Stimulated activated CD4-positive, alpha-beta T cell treated with anti-CD3 and anti-CD28 coated beads, Interleukin-1b, Interleukin-23, amount 100 ng/mL, for 4 hours (primary cell): ENCODE measurements around the gene UBE2C.
A peak's percentile ranks its signal among the peaks of the same experiment; 100 is the strongest.
"Not testable (repeated sequence)": the region's sequence is repeated elsewhere in the genome, so short reads cannot be mapped to it uniquely, and the experiment has no call there.

Source experiments
- DNase-seq, 2 donors: peaks; one replicate each; pipeline ENCODE4 v3.0.0-alpha.2; 2020; ENCODE audit warnings: low read depth in 2 of 2

The UBE2C gene

DNA sequence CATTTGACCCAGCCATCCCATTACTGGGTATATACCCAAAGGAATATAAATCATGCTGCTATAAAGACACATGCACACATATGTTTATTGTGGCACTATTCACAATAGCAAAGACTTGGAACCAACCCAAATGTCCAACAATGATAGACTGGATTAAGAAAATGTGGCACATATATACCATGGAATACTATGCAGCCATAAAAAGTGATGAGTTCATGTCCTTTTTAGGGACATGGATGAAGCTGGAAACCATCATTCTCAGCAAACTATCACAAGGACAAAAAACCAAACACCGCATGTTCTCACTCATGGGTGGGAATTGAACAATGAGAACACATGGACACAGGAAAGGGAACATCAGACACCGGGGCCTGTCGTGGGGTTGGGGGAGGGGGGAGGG lies 14.5 kb upstream of the UBE2C start:
- not testable (repeated sequence) for DNase-seq

DNA sequence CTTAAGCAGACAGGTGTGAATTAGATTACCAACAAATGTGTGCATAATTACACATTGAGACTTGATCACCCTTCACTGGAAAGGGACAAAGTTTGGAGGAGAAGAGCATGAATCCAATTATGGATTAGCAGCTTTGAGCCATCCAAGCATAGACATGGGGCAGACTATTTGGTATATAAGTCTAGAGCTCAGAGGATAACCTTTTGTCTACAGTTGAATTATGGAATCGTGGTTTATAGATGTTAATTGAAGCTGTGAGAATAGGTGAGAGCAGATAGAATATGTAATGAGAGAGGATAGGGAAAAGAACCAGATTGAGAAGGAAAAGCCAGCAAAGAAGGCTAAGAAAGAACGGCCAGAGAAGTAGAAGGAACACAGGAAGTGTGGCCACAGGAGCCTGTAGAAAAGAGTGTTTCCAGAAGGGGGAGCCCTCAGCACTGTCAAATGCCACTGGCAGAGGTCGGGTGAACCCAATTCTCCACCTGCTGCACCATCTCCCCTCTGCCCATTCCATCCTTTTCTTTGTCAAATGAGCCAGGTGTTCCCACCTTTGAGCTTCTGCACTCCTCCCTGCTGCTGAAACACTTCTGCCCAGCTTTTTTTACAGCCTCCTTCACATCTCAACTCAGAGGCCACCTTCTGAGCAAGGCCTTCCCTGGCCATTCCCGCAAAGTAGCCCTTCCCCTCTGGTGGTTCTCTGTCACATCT lies 13.4 kb upstream of the UBE2C start:
- DNase-seq = peak; percentile 20 to 60

DNA sequence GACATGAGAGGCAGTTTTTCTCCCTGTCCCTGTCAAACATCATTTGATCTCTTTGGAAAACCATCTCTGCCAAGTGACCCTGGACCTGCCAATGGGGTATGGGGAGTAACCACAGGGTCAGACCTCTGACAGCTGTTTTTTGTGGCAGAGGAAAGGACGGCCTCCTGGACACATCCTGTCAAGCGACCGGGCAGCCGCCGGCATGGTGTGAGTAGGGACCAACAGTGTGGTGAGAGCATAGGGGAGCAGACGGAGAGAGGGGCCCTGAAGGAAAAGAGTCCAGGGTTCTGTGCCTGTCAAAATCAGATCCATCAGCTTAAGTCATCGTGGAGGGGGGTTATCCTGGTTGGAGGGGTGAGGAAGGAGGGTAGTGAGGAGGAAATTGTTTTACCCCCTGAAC lies 10.6 kb upstream of the UBE2C start:
- DNase-seq = no peak

DNA sequence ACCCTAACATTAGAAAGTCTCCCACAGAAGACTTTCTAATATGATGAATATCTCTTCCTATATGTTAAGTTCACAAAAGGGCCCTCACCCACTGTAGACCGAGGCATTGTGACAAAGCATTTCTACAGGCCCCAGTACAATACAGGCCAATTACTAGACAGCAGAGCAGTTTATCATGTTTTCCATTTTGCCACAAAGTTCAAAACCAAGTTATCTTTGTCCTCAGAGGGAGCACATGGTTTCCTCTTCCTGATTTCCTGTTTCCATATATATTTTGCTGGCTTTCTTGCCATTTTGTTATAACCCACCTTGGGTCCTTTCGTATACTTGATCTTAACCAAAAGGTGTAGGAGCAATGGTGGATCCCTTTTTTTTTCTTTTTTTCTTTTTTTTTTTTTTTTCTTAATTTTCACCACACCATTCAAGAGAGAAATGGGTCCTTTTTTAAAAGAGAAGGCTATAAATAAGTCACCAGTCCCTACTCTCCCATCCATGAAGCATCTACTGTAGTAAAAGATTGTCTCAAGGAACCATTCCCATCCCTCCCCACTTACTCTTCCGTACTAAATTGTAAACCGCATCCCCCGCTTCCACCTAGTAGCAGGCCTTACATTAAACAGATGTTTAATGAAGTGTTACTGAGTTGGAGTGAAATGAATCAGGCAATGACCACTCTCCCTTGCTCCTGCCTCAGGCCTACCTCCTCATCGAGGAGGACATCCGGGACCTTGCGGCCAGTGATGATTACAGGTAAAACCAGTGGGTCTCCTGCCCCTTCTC lies 2.1 kb upstream of the UBE2C start:
- DNase-seq = no peak

DNA sequence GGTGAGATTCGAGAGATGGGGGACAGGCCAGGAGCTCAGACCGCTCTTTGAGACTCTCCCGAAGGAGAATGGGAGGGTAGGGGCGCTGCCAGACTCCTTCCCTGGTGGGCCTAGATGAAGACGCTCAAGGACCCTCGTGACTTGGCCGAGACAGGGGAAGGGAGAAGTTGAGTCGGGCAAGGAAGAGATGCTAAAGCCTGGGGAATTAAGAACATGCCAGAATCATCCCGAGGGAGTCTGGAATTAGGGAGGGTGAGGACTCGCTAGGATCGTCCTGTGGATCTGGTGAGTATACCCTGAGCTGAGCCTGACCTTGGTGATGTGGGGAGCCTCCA lies 529 bp downstream of the UBE2C start:
- no peak for DNase-seq

DNA sequence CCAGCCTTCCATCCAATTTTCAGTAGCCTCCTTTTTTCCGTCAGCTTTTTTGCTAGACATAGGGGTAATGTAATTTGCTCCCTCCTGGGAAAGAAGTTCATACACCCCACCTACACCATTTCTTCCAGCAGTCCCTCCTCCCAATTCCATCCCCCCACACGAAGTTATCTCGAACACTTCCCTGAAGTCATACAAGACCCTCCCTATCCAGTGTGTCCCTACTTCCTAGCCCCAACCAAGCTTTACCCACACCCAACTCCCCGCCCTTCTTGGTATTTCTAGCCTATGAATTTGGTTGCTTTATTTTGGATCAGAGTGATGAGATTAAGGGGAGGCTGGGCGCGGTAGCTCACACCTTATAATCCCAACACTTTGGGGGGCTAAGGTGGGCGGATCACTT lies 1.0 kb downstream of the UBE2C start:
- no peak for DNase-seq

DNA sequence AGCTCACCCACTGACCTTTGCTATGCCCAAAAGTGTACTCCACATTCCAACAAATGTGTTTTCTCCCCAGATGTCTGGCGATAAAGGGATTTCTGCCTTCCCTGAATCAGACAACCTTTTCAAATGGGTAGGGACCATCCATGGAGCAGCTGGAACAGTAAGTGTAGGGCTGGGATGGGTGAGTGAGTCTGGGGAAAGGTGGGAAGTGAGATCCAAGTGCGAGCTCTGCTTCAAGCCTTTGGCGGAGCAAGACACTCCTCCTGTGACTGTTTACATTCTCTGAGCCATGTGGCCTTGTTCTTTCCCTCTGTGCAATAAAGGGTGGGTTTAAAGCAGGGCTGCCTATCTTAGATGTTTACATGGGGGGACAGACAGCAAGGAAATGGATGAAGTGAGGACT lies 1.9 kb downstream of the UBE2C start:
- no peak for DNase-seq

DNA sequence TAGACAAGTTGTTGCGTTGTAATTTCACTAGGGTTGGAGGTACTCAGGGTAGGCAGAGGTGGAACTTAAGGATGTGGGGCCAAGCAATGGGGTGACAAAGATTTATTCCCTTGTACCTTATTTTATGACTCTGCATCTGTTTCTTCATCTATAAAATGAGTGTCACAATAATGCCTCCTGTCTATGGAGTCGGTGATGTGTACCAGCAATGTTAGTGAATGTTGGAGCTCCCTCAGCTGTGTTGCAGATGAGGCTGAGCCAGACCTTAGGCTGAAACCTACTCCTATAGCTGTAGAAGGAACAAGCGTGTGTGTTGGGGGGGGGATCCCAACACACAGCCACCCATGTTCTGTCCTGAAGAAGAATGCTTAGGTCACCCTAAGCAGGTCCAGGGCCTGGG lies 4.5 kb downstream of the UBE2C start:
- DNase-seq = no peak

DNA sequence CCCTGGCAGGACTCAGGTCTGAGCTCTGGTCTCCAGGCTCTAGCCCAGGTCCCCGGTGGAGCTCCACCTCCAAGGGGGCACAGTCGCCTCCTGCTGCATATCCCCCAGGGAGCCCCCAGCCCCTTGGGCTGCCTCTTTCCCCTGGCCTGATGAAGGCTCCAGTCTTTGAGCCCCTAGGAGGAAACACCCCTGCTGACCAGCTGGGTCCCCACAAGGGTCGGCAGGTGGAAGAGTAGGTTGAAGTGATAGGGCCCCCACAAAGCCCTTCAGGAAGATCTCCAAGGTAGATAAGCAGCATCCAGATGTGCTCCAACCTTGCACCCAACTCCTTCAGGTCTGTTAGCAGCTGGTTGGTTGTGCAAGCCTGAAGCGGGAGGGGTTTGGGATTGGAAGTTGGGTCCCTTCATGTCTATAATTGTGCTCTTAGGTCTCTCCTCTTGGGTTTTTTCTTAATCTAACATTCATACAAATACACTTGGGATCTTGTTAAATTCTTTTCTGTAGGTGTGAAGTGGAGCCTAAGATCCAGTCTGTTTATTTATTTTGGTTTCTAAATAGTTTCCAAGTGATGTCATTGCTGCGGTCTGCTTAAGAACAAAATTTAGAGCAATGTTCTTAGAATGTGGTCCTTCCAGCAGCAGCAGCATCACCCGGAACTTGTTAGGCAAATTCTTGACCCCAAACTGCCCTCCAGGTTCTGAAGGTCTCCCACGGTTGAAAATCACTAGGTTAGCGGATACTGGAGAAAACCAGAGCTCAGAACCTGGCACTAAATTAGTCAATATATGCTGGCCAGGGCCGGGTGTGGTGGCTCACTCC lies 5.1 kb downstream of the UBE2C start:
- no peak for DNase-seq

DNA sequence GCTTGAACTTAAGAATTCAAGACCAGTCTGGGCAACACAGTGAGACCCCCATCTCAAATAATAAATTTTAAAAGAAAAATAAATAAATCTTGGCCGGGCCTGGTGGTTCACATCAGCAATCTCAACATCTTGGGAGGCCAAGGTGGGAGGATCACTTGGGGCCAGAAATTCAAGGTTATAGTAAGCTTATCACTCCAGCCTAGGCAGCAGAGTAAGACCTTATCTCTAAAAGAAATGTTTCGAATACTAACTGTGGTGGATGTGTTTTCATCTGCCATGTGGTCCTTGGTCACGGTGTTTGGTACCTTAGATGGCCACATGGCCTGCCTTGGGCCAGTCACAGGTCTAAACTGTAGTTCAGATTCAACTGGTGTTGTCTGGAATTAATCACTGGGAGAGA lies 5.8 kb downstream of the UBE2C start:
- no peak for DNase-seq

DNA sequence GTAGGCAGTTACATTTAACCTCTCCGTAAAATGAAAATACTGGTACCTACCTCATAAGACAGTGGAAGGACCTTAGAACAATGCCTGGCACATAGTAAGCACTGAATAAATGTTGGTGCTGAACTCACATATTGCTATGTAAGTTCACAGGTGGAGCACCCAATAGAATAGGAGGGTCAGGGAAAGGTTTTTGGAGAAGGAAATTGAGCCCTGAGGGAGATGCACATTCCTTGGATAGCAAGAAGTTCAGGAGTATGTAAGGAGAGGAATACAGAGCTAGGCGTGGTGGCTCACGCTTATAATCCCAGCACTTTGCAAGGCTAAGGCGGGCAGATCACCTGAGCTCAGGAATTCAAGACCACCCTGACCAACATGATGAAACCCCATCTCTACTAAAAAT lies 7.0 kb downstream of the UBE2C start:
- DNase-seq = no peak

DNA sequence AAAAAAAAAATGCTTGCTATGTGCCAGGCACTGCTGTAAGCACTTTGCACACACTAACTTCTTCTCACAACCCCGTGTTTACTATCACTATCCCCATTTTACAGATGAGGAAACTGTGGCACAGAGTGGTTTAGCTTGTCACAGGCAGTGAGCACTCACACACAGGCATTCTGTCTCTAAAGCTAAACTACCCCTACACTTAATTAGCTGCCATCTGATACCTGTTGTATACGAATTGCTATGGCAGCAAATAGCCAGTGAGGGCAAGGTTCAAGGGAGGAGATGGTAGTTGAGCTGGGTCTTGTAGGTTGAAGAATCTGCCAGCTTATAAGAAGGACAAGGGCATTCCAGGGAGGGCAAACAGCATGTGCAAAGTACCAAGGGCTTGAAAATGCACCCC lies 9.5 kb downstream of the UBE2C start:
- no peak for DNase-seq

DNA sequence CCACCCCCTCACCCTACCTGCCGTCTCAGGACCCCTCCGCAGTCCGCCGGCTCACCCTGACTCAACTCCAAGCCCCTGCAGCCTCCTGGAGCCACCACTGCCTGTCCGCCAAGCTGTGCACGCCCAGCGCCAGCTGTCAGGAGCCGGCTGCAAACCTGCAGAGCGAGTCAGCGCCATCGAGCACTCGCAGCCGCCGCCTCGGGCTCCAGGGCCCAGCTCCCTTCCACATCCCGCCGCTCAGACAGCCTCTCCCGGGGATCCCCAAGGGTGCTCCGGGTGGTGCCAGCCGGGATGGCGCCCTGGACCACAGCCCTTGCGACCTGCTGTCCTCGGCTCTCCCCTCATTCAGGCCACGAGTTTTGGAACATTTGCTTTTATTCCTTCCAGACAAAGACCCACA lies 10.4 kb downstream of the UBE2C start:
- DNase-seq = no peak

DNA sequence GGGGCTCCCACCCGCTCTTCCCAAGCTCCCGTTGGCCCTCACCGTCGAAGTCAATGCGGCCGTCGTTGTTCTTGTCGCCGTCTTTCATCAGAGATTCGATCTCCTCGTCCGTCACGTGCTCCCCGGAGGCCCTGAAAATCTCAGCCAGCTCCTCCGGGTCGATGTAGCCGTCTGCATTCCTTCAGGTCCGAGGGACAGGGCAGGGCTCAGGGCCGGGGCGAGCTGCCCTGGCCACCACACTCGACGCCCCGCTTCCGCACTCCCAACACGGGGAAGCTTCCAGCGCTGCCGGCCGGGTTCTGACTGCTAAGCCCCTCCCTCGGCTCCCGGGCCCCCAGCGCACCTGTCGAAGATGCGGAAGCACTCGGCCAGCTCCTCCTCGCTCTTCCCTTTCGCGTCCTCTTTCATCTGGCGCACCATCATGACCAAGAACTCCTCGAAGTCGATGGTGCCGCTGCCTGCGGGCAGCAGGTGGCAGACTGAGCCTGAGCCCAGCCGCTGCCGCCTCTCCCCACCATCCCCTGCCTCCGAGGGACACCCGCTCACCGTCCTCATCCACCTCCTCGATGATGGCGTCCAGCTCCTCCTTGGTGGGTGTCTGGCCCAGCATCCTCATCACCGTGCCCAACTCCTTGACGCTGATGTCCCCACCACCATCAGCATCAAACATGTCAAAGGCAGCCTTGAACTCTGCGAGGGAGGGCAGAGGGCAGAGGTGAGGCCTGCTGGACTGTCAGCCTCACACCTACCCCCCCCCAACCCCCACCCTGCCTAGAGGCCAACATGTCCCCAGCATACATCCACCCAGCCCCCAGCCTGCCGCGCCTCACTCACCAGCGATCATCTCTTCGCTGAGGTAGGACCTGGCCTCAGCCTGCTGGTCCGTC lies 11.7 kb downstream of the UBE2C start:
- DNase-seq = peak; percentile 31 to 32

DNA sequence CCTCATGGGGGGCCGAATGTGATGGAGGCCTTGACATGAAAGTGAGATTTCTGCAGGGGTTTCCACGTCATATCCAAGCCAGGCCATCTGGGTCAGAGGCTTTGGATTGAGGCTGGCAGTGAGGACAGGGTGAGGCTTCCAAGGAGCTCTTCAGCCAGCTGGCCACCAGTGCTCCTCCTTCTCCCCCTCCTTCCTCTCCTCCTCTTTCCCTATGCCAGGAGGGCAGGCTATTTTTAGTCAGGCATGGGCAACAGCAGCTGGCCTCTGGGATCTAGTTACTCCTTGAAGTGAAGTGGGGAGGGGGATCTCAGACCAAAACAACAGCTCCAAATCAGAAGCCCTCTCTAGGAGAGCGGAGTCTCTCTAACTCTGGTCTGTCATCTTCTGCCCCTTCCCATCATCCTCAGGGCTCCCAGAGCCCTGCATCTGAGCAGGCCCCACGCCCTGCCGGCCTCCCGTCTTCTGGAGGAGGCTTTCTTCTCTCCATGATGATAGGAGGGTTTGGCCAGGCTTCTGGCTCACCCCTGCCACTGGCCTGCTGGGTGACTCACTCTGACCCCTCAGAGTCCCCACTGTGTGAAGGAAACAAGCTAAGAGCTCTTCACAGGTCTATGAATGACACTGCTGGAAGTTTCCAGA lies 14.1 kb downstream of the UBE2C start:
- no peak for DNase-seq

DNA sequence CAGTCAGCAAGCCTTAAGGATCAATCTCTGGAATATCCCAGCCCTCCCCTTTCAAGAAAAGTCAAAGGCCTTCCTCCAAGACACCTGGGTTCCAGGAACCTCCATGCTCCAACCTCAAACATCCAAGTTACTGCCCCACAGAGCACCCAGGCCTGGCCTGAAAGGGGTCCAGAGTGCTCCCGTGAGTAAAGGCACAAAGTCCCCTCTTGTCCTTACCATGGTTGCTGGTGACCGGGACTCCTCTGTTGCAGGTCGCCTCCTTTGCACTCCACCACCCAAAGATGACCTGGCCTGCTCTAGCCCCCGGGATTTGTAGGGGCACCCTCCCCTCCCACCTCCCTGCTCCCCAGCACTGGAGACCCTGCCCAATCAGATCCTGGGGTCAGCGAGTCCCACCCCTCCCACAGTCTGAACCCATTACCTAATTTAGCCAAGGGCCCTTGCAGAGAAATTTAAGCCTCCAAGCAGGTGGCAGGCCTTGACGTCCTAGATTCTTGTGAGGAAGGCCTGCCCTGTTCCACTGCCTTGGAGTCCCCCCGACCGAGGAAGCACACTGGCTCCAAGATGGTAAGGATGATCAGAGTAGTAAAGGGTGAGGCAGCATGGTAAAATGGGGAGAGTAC lies 14.7 kb downstream of the UBE2C start, which contains the start of gene TNNC2:
TSS of gene TNNC2 (minus strand) at position 283 of the 623 bp plus-strand sequence. CDS start at position 219, 64 bp downstream.
- DNase-seq = no peak

DNA sequence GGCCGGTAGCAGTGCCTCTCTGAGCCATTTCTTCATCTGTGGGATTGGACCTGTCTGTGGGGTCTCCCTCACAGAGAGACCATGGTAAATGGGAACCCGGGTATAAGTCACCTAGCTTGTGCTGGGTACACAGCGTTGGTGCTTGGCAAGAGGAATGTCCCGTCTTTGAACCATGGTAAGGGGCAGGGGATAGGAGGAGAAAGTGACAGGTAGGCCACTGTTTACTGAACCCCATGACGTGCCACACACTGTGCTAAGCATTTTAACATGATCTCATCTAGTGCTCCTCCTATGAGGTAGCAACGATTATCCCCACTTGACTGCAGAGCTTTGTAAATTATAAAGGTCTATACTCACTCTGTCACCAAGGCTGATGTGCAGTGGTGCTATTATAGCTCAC lies 15.3 kb downstream of the UBE2C start:
- no peak for DNase-seq

DNA sequence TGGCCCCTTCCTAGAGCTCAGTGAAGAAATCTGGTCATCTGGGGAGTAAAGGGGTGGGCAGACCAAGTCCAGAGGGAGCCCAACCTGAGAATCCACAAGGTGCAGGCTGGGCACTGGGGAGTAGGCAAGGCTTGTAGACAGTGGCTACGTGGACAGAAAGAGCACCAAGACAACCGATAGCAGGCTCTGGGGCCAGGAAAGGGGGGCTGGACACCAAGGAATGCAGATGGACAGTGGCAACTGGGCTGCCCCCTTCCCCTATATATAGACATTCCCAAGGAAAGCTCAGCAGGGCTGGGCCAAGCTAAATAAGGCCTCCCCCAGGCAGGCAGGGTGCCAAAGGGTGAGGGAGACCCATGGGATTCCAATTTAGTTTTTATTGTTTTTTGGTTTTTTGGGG lies 16.1 kb downstream of the UBE2C start:
- no peak for DNase-seq

DNA sequence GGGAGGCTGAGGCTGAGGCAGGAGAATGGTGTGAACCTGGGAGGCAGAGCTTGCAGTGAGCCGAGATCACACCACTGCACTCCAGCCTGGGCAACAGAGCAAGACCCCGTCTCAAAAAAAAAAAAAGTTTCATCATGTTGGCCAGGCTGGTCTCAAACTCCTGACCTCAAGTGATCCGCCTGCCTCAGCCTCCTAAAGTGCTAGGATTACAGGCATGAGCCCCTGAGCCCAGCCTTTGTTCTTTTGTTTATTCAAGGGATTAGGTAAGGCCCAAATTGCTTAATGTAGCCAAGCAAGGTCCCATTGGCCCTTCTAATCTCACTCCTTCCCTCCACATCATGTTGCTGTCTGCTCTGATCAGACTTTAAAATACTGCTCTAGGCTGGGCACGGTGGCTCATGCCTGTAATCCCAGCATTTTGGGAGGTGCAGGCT lies 17.2 kb downstream of the UBE2C start:
- DNase-seq = not testable (repeated sequence)

DNA sequence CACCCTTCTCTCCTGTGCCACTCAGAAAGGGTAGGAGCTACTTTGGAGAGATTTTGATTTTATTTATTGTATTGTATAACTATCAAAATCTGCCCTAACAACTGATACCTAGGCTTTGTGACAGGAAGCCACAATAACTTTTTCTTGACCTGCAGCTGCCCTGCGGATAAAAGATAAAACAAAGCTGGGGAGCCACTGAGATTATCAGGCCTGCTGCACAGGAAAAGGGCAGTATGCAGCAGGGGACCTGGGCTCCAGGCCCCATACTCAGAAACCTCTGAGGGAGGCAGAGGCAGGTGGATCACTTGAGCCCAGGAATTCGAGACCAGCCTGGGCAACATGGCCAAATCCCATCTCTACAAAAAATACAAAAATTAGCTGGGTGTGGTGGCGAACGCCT lies 20.2 kb downstream of the UBE2C start:
- DNase-seq = no peak
